HG02763 (cell line): ENCODE measurements around the gene JMJD8.

ENCODE experiments used
- ATAC-seq: cut with Tn5 transposase; IDR thresholded peaks from one replicate; pipeline ENCODE4 v1.9.1; 2021; ENCODE audit warnings: mild to moderate bottlenecking, moderate library complexity; ENCODE audit not compliant: unreplicated experiment

The JMJD8 gene

DNA sequence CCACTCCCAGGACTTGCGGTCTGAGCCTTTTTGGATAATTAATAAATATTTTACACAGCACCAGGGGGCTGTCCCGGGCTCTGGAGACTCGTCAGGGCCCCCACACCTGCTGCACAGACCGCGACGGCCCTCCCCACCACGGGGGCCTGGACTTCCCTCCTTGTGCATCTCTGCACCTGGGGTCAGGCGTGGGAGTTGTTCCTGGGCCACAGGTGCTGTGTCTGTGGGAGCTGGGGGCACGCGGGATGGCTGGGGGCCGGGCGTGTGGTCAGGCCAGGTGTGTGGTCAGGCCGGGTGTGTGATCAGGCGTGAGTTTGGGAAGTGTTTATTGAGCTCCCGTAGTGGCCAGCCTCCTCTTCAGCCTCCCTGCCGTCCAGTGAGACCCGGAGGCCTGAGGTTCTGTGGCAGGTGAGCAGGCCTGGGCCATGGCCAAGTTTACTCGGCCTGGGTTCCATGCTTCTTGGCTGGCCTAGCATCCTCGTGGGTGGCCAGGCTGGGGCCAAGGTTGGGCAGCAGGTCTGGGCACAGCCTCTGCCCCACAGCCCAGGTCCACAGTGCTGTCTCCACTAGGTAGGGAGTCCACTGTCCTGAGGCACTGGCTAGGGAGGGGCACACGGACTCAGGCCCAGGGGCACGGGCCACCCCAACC, 5.8 kb downstream of the JMJD8 start:
- no peak for ATAC-seq

- ATAC-seq, result no peak
Measured at GRCh38 chr16:677316-678190, 6.6 kb downstream of the JMJD8 start.

DNA sequence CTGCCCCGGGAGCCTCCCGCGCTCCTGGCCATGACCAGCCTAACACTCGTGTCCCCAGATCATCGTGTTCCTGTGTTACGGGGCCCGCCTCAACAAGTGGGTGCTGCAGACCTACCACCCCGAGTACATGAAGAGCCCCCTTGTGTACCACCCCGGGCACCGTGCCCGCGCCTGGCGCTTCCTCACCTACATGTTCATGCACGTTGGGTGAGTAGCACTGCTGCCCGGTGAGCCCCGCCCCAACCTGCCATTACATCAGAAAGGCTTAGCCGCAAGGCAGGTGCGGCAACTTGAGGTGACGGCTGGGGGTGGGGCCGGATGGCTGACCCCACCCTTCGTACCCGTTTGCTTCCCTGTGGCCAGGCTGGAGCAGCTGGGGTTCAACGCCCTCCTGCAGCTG, 7.2 kb downstream of the JMJD8 start:
- ATAC-seq, result no peak

GRCh38 chr16:676565-676902, 7.6 kb downstream of the JMJD8 start:
- no peak for ATAC-seq

DNA sequence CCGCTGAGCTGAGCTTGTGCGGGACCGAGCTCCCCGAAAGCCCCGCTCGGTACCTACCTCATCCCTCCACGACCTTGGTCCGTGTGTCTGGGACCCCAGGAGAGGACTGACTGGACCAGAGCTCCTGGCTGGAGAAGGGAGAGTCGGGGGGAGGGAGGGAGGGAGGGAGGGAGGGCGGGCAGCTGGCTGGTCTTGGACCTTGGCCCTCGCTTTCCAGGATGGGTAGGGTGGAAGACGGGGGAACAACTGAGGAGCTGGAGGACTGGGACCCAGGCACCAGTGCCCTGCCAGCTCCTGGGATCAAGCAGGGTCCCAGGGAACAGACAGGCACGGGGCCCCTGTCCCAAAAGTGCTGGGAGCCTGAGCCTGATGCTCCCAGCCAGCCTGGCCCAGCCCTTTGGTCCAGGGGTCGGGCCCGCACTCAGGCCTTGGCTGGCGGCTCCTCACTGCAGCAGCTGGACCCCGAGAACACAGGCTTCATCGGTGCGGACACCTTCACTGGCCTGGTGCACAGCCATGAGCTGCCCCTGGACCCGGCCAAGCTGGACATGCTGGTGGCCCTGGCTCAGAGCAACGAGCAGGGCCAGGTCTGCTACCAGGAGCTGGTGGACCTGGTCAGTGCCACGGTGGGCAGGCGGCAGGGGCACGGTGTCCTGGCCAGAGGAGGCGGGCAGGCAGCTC, 8.1 kb downstream of the JMJD8 start:
- ATAC-seq, result no peak

- ATAC-seq, result no peak
Measured at GRCh38 chr16:674968-675883, 8.9 kb downstream of the JMJD8 start, which contains the start of gene RHBDL1. RHBDL1 (plus strand) TSS chr16:675671; CDS start chr16:675791, 120 bp downstream.

DNA sequence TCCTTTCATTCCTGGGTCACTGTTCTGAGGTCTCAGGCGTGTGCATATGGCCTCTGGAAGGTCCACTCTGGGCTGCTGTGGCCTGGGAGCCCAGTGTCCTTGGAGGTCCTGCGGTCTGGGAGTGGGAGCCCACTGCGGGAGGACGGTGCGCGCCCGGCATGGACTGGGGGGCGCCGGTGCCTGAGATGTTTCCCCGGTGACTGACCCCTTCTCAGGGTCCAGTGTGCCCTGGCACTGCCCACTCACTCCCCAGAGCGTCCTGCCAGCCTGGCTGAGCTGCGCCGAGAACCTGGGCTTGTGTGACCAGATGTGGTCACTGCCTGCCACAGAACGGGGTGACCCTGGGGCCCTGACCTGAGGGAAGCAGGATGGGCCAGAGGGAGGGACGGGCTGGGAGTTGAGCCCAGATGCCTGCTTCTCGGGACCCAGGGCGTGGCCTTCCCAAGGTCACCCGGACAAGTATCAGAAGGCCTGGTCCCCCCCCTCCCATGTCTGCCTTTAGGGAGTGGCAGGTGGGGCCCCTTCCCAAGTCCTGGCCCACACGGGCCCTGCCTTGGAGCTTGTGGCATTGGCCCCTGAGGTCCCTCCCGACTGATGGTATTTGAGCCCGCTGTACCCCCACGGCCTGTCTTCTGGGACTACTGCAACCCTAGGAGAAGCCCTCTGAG, 9.8 kb downstream of the JMJD8 start:
- ATAC-seq, result no peak

- ATAC-seq, result no peak
Measured at GRCh38 chr16:673399-673991, 10.6 kb downstream of the JMJD8 start.

- ATAC-seq, result no peak
Measured at GRCh38 chr16:672851-673250, 11.3 kb downstream of the JMJD8 start.

DNA sequence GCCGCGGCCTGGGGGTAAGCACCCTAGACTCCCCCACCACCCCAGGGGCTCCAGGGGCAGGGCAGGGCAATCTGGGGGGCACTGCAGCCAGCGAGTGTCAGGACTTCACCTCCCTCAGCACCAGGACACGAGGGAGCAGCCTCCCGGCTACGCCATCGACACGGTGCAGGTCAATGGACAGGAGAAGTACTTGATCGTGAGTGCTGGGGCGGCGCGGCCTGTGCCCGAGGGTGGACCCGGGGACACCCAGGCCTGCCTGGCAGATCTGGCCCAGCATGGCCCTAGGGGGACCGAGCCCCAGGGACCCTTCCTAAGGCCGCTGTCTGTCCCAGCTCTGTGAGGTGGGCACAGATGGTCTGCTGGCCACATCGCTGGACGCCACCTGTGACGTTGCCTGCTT, 11.8 kb downstream of the JMJD8 start:
- ATAC-seq, result no peak

- ATAC-seq, result no peak
Measured at GRCh38 chr16:671353-672131, 12.6 kb downstream of the JMJD8 start.

GRCh38 chr16:670485-671352, 13.4 kb downstream of the JMJD8 start:
- no peak for ATAC-seq

- ATAC-seq, result no peak
Measured at GRCh38 chr16:669666-670065, 14.5 kb downstream of the JMJD8 start.

DNA sequence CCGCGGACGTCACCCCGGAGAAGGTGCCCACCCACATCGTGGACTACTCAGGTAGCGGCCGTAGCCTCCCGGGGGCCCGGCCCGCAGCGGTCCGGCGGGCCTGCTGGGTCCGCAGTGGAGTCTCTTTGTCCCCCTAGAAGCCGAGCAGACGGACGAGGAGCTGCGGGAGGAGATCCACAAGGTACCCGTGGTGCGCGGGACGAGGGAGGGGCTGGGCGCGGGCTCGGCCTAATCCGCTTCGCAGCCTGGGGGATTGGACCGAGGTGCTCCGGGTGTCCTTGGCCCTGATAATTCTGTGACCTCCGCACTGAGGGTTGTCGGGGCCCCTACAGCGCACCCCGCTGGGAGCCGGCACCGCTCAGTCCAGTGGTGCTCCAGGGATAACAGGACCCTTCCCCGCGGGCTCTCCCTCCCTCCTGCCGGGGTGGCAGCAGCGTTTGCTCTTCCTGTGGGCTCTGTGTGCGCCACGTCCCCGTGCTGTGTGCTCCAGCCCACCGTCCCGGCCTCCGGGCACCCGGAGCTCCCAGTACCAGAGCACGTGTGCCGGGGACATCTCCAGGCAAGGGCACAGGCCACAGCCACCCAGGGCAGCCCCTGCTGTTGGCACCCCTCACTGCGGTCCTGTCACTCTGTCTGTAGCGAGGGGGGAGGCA, 15.5 kb downstream of the JMJD8 start:
- ATAC-seq, result no peak

GRCh38 chr16:667780-668518, 16.2 kb downstream of the JMJD8 start, which contains the start of gene RHOT2:
RHOT2 (plus strand) TSS chr16:668132; CDS start chr16:668200, 68 bp downstream.
- peak; percentile 82 for ATAC-seq

DNA sequence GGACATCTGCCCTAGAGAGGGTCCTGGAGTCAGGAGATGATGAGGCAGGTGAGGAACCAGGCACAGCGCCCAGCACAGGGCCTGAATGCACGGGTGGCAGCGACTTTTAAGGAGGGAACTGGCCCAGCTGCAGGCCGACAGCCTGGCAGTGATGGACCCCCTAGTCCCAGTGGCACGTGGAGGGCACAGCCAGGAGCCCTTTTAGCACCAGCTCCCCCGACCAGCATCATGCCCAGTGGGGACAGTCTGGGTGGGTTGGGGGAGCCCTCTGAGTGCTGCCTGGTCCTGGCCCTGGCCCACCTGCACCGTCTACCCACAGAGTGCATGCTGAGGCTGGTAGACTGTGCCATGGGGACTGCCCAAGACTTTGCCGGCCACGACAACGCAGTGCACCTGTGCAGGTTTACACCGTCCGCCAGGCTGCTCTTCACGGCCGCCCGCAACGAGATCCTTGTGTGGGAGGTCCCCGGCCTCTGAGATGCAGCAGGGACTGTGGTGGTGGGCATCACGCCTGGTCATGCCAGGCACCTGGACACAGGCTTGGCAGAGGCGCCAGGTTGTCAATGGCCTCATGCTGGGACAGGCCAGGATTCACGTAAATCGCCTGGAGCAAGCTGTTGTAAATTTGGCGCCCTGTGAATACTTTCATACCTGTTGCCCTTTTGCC, 16.9 kb downstream of the JMJD8 start:
- ATAC-seq, result no peak
